Glomerular endothelial cell (primary cell): Measurements from ENCODE around the gene EDRF1. TPM values are rescaled to one million over a fixed set of nuclear protein-coding genes. Genes with fewer than 3 reads are reported as not detected.

Source experiments
- DNase-seq: peaks from one replicate; pipeline ENCODE4 v3.0.0-alpha.2; 2011; ENCODE audit warnings: low read depth, low spot score; ENCODE audit errors: extremely low read depth
- total RNA-seq: library from RNA; depleted of rRNA; stranded (reverse); fragments of >200 nt; gene quantifications from 2 replicates; pipeline ENCODE4 v1.2.3, GENCODE V29; 2015

The EDRF1 gene
- total RNA-seq, 1 donor from 2014 or later = 13.0 TPM

- no peak for DNase-seq
Observed at GRCh38 chr10:125757742-125758141, 38.2 kb downstream of the EDRF1 start.

DNA sequence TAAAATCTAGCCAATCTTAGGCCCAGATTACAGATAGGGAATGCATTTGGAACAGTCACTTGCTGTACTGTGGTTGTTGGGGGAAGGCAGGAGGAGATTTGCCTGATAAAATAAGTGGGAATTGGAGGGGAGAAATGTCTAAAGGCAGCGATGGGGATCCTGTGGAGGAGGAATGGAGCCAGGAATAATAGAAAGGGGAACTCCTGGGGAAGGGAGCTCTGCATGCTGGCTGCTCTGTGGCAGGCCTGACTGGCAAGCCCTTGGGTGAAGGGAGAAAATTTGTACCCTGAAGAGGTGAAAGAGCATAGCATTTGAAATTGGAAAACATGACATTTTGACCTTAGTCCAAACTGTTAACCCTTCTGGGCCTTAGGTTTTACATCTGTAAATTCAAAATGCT lies 42.5 kb downstream of the EDRF1 start:
- no peak for DNase-seq

GRCh38 chr10:125762692-125763648 lies 43.5 kb downstream of the EDRF1 start:
- DNase-seq = no peak

DNA sequence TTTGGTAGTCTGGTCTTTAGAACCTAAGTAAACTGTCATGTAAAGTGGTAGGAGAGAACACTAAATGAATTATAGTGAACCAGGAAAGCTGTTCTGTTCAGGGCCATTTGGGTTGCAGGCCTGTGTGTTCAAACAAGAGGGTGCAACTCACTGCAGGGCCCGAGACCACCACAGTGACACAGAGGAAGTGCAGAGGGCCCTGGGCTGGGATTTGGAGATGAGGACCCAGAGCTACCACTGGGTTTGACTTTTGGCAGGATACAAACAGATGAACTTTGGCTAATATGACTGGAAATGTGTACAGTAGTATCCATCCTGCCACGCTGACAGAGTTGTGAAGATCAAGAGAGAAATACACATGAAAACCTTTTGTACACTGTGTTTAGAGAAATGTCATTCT lies 46.3 kb downstream of the EDRF1 start:
- DNase-seq = no peak

- DNase-seq = no peak
Observed at GRCh38 chr10:125766511-125766910, 47.0 kb downstream of the EDRF1 start.

DNA sequence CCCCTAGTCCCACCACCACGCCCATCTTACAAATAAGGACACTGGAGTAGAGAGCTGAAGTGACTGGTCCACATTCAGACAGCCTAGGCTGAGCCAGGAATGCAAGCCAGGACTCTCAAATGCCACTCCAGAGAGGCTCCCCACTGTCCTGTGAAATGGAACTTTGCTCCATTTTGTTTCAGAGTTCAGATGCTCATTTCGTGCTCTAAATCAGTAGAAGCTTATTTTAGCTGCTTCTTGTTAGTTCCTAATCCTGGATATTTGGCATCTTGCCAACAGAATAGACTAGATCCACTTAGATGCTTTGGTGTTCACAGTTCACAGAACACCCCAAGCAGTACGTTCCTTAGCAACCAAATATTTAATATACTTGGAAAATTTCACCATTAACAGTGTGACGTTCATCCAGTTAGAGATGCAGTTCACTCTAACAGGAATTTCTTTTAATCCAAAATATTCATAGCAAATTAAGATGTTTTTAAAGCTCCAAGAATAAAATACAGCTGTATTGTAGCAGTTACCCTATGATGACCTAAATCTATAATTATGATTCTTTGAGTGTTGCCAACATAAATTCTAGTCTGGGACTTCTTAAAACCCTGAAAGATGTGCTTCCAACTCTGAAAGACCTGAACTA lies 48.8 kb downstream of the EDRF1 start:
- DNase-seq = no peak

GRCh38 chr10:125769175-125769574 lies 49.7 kb downstream of the EDRF1 start:
- DNase-seq = no peak

DNA sequence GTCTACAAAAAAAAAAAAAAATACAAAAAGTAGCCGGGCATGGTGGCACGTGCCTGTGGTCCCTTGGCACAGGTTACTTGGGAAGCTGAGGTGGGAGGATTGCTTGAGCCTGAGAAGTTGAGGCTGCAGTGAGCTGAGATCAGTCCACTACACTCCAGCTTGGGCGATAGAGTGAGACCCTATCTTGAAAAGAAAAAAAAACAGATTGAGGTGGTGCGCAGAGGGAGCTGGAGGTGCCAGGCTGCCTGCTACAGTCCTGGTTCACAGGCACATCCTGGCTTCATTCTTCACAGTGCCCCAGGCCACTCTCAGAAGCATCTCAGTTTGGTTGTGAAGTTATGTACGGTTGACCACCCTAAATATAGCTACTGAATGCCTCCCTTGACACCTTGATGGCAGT lies 51.3 kb downstream of the EDRF1 start:
- DNase-seq = no peak

- no peak for DNase-seq
Observed at GRCh38 chr10:125772112-125772863, 52.8 kb downstream of the EDRF1 start.

DNA sequence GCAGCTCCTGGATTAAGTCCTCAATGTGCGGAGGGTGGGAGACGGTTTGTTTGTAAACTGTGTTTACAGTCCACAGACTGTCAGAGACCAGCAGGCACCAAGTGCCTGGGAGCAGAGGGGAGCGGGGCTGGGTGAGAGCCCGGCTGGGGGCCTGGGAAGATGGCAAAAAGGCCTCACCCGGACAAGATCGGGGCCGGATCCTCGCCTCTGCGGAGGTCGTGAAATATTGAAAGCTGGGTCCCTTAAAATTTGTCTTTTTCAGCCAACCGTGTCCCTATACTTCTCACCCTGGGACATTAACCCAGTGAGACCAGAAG lies 53.3 kb downstream of the EDRF1 start:
- DNase-seq = no peak

- no peak for DNase-seq
Observed at GRCh38 chr10:125773687-125774543, 54.4 kb downstream of the EDRF1 start.

GRCh38 chr10:125774581-125775191 lies 55.2 kb downstream of the EDRF1 start:
- no peak for DNase-seq

- DNase-seq = no peak
Observed at GRCh38 chr10:125775491-125776106, 56.1 kb downstream of the EDRF1 start, which contains the start of gene MMP21. Gene MMP21 (minus strand): TSS chr10:125775821. CDS start chr10:125775821, 0 bp downstream.

DNA sequence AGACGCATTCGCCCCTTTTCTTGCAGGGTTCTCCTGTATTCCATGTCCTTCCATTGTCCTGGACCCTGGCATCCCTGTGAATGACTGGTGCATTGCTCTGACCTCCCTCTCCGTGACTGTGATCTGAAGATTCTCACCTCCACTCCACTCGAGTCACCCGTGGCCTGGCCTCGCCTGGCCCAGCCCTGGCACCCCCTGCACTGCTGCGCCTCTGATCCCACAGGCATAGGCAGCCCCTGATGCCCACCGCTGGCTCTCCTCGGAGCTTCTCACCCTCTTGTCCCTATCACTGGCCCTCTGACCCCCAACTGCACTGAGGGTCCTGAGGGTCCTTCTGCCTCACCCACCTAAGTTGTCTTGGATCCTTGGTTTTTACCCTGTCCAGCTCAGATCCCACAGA lies 58.3 kb downstream of the EDRF1 start:
- no peak for DNase-seq

GRCh38 chr10:125778556-125778955 lies 59.0 kb downstream of the EDRF1 start:
- DNase-seq = no peak

DNA sequence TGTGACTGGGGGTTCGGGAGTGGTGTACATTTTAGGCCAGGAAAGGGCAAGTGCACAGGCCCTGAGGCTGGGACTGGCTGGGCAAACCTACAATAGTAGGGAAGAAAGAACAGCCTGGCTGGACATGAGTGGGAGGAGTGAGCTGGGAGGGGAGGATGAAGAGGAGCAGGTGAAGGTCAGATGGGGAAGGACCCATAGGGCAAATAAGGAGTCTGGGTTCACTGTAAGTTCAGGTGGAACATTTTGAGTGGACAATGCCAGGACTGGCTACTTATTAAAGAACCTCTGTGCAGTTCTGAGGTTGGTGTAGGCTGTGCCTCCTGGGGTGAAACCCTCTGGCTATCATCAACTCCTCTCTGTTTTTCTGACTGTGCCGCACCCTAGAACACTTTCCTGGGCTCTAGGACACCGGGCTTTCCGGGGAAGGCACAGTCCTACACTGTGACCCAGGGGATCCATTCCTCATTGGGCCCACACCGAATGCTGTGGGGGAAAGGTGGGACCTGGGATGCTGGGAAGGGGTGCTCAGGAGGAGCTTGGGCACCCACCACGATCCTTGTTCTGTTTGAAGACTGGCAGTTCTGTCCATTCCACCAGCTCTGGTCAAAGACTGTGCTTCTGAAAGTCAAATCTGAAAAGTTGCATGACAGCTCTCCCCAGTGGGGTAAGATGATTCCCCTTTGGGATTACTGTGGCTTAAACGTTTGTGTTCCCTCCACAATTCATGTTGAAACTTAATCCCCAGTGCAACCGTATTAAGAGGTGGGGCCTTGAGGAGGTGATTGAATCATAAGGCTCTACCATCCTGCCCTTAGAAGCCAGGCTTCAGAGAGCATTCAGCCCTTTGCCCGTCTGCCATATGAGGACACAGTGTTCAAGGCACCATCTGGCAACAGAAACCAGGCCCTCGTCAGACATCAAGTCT lies 60.2 kb downstream of the EDRF1 start:
- no peak for DNase-seq

DNA sequence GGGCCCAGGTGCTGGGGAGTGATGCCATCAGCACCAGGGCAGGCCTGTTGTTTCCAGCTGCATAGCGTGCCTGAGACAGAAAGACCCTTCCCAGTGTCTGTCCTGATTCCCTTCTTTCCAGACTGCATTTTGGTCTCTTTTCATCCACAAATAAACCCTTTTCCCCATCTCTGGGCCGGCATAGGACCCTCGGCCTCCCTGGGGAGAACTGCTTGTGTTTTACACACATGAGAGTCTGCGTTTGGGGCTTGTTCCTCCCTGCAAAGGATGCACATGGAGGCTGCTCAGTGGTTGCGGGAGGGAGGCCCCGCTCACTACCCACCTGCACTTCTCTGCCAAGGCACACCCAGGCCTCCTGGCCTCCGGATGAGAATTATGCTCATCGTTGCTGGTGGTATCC lies 61.9 kb downstream of the EDRF1 start:
- DNase-seq = no peak

DNA sequence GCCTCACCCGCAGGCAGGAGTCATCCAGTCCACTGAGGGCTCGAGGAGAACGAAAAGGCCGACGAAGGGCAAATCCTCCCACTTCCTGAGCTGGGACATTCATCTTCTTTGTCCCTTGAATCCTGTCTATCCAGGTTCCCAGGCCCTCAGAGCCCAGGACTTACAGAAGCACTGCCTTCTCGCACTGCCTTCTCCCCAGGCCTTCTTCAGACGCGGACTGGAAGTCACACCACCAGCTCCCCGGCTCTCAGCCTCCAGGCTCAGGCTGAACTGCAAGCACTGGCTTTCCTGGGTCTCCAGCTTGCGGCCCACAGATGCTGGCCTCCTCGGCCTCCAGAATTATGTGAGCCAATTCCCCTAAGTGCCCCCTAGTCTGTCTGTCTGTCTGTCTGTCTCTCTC lies 62.5 kb downstream of the EDRF1 start:
- no peak for DNase-seq

DNA sequence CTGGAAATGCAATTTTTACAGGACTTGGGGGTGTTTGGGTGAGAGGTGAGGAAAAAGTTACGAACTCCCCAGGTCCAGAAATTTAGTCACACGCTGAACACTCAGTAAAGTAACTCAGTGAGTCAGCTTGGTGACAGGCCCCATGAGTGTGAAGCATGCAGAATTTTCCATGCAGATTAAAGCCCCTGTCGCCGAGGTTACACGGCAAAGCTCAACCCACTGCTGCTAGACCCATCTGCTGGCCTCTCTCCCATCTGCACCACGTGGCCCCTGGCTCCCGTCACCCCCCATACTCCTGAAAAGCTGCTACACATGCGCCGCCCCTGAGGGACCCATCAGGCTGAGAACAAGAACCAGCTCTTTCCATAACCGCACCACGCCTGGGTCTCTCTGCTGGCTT lies 63.1 kb downstream of the EDRF1 start:
- no peak for DNase-seq
